BLaER1 (cell line): ENCODE data around the gene NUB1.

ENCODE experiments used
- H3K27ac ChIP-seq: shearing (Covaris generic); formaldehyde crosslinking; 2 replicates; pipeline ENCODE4 v1.8.1; 2022
- H3K27me3 ChIP-seq: shearing (Covaris generic); formaldehyde crosslinking; 2 replicates; pipeline ENCODE4 v1.8.1; 2022
- H3K36me3 ChIP-seq: shearing (Covaris generic); formaldehyde crosslinking; 2 replicates; pipeline ENCODE4 v1.8.1; 2022
- H3K4me1 ChIP-seq: shearing (Covaris generic); formaldehyde crosslinking; 2 replicates; pipeline ENCODE4 v1.8.1; 2022
- H3K4me2 ChIP-seq: shearing (Covaris generic); formaldehyde crosslinking; 2 replicates; pipeline ENCODE4 v1.8.1; 2022
- H3K4me3 ChIP-seq: shearing (Covaris generic); formaldehyde crosslinking; 2 replicates; pipeline ENCODE4 v1.8.1; 2022
- H3K9ac ChIP-seq: shearing (Covaris generic); formaldehyde crosslinking; 2 replicates; pipeline ENCODE4 v1.8.1; 2022
- H3K9me3 ChIP-seq: shearing (Covaris generic); formaldehyde crosslinking; 2 replicates; pipeline ENCODE4 v1.8.1; 2022
- H4K20me1 ChIP-seq: shearing (Covaris generic); formaldehyde crosslinking; 2 replicates; pipeline ENCODE4 v1.8.1; 2022
- Cebpa-rat ChIP-seq: shearing (Covaris generic); IDR thresholded peaks from 2 replicates; pipeline ENCODE4 v1.8.1; 2022

Gene NUB1

GRCh38 chr7:151386301-151387160, 44.9 kb downstream of the NUB1 start:
- no peak overlapping the region for H3K27ac ChIP-seq
- peaks cover 6% of the 10 kb centered on the region; the same call in 1 of the 2 replicates for H4K20me1 ChIP-seq
- H3K27me3 ChIP-seq, result peaks cover 36% of the 10 kb centered on the region
- H3K36me3 ChIP-seq, result no peaks in the 10 kb centered on the region
- no peak for TF ChIP-seq Cebpa-rat
- H3K9me3 ChIP-seq, result no peaks in the 10 kb centered on the region
- H3K4me2 ChIP-seq, result peak overlapping the region; percentile 51
- peaks cover 45% of the 10 kb centered on the region for H3K4me1 ChIP-seq
- no peak overlapping the region for H3K9ac ChIP-seq
- no peak overlapping the region for H3K4me3 ChIP-seq

- no peaks in the 10 kb centered on the region; the same call in 1 of the 2 replicates for H4K20me1 ChIP-seq
- H3K27me3 ChIP-seq, result peaks cover 28% of the 10 kb centered on the region
- no peak overlapping the region for H3K27ac ChIP-seq
- peaks cover 36% of the 10 kb centered on the region for H3K4me1 ChIP-seq
- no peaks in the 10 kb centered on the region for H3K9me3 ChIP-seq
- H3K4me3 ChIP-seq, result no peak overlapping the region
- no peak for TF ChIP-seq Cebpa-rat
- no peak overlapping the region for H3K4me2 ChIP-seq
- H3K36me3 ChIP-seq, result no peaks in the 10 kb centered on the region
- no peak overlapping the region for H3K9ac ChIP-seq
Measured at GRCh38 chr7:151387161-151388006, 45.8 kb downstream of the NUB1 start.

- H3K4me3 ChIP-seq, result no peak overlapping the region
- peaks cover 22% of the 10 kb centered on the region for H3K27me3 ChIP-seq
- no peak overlapping the region for H3K9ac ChIP-seq
- no peaks in the 10 kb centered on the region for H3K9me3 ChIP-seq
- TF ChIP-seq Cebpa-rat, result no peak
- no peaks in the 10 kb centered on the region for H3K36me3 ChIP-seq
- H3K4me2 ChIP-seq, result no peak overlapping the region
- H4K20me1 ChIP-seq, result no peaks in the 10 kb centered on the region; the same call in 1 of the 2 replicates
- H3K4me1 ChIP-seq, result peaks cover 31% of the 10 kb centered on the region
- no peak overlapping the region for H3K27ac ChIP-seq
Measured at GRCh38 chr7:151388007-151388297, 46.3 kb downstream of the NUB1 start.

GRCh38 chr7:151388430-151388829, 46.8 kb downstream of the NUB1 start:
- no peak for TF ChIP-seq Cebpa-rat
- Histone ChIP-seq H3K27me3 (peaks cover 17% of the 10 kb centered on the region), H3K4me3 (no peak overlapping the region), H4K20me1 (no peaks in the 10 kb centered on the region; the same call in 1 of the 2 replicates), H3K27ac (no peak overlapping the region), H3K4me1 (peaks cover 34% of the 10 kb centered on the region), H3K9me3 (no peaks in the 10 kb centered on the region), H3K9ac (no peak overlapping the region), H3K4me2 (no peak overlapping the region), H3K36me3 (no peaks in the 10 kb centered on the region)

- Histone ChIP-seq H3K36me3 (no peaks in the 10 kb centered on the region), H3K9ac (no peak overlapping the region), H3K4me2 (no peak overlapping the region), H3K9me3 (no peaks in the 10 kb centered on the region), H3K27me3 (peaks cover 9% of the 10 kb centered on the region; the same call in 1 of the 2 replicates), H3K27ac (no peak overlapping the region), H3K4me1 (peaks cover 42% of the 10 kb centered on the region), H4K20me1 (no peaks in the 10 kb centered on the region; the same call in 1 of the 2 replicates), H3K4me3 (no peak overlapping the region)
- no peak for TF ChIP-seq Cebpa-rat
Measured at GRCh38 chr7:151389096-151389767, 47.6 kb downstream of the NUB1 start.

- Histone ChIP-seq H3K9me3 (no peaks in the 10 kb centered on the region), H3K4me3 (no peak overlapping the region), H3K9ac (no peak overlapping the region), H3K4me1 (peaks cover 42% of the 10 kb centered on the region), H3K27ac (no peak overlapping the region), H3K27me3 (0 out of 2 replicates have a peak, but pooled peaks cover 2% of the 10 kb centered on the region), H3K4me2 (no peak overlapping the region), H4K20me1 (no peaks in the 10 kb centered on the region; the same call in 1 of the 2 replicates), H3K36me3 (no peaks in the 10 kb centered on the region)
- TF ChIP-seq Cebpa-rat, result no peak
Measured at GRCh38 chr7:151389768-151390597, 48.4 kb downstream of the NUB1 start.

- no peaks in the 10 kb centered on the region; the same call in 1 of the 2 replicates for H4K20me1 ChIP-seq
- no peak overlapping the region for H3K4me3 ChIP-seq
- H3K4me1 ChIP-seq, result peaks cover 38% of the 10 kb centered on the region
- no peak for TF ChIP-seq Cebpa-rat
- no peaks in the 10 kb centered on the region for H3K27me3 ChIP-seq
- no peak overlapping the region for H3K27ac ChIP-seq
- peak overlapping the region; percentile 17; the same call in 1 of the 2 replicates for H3K4me2 ChIP-seq
- no peak overlapping the region for H3K9ac ChIP-seq
- H3K9me3 ChIP-seq, result no peaks in the 10 kb centered on the region
- H3K36me3 ChIP-seq, result no peaks in the 10 kb centered on the region
Measured at GRCh38 chr7:151390598-151391357, 49.2 kb downstream of the NUB1 start.

- Histone ChIP-seq H3K36me3 (no peaks in the 10 kb centered on the region), H3K4me3 (no peak overlapping the region), H4K20me1 (no peaks in the 10 kb centered on the region; the same call in 1 of the 2 replicates), H3K27ac (no peak overlapping the region), H3K4me2 (0 out of 2 replicates have a peak overlapping the region, but pooled peaks have one; percentile 17), H3K9ac (no peak overlapping the region), H3K4me1 (peaks cover 32% of the 10 kb centered on the region), H3K9me3 (no peaks in the 10 kb centered on the region), H3K27me3 (no peaks in the 10 kb centered on the region)
- no peak for TF ChIP-seq Cebpa-rat
Measured at GRCh38 chr7:151391358-151391730, 49.7 kb downstream of the NUB1 start.
